GM19240 (cell line): Measurements from ENCODE around the gene UQCR10.
A peak's percentile ranks its signal among the peaks of the same experiment; 100 is the strongest.

Source experiments
- DNase-seq: peaks from one replicate; pipeline ENCODE4 v3.0.0; 2011; ENCODE audit warnings: low spot score; ENCODE audit not compliant: insufficient read length

UQCR10 gene

DNA sequence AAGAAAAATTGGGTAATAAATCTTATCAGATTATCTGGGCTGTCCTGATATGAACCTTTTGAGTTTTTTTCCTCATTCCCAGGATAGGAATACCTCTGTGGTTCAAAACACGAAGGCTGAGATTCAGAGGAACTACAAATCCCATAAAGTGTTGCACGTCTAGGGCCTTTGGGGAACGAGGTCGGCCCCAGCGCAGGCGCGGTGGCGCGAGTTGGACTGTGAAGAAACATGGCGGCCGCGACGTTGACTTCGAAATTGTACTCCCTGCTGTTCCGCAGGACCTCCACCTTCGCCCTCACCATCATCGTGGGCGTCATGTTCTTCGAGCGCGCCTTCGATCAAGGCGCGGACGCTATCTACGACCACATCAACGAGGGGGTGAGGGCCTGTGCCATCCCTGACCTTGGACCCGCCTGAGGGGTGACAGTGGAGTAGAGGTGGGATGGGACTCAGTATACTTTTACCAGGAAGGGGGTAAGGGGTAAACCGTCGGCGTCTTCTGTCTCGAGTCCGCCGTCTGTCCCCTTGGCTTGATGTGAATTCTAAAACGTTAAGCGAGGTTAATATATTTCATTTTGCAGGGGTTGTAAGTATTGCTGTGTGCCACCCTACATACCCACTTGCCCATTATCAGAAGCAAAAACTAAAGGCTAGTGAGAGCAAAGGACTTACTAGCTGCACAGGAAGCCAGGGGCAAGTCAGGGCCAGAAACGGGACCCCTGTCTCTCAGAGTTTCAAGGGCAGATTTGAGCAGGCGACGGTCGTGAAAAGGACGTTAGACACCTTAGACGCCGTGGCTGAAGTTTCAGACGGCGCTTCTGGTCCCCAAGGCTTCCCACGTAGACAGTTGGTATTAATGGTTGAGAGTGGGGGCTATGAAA lies at the start of gene UQCR10:
Gene UQCR10, plus strand, starts transcription at position 199 of the 881 bp plus-strand sequence. Its CDS starts 30 bp downstream, at position 229.
- DNase-seq = peak; percentile 95

DNA sequence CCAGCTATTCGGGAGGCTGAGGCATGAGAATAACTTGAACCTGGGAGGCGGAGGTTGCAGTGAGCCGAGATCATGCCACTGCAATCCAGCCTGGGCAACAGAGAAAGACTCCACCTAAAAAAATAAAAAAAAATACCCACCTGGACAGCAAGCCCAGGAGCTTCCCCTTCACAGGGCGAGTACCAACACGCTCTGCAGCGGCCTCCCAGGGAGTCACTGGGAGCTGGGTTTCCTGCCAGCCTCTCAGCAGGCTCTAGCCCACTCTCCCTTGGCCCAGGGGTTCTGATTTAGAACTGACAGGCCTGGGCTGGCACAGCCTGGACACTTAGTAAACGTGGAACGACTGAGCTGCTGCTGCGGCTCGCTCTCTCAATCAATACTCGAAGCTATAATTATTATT lies 49.4 kb upstream of the UQCR10 start:
- no peak for DNase-seq

DNA sequence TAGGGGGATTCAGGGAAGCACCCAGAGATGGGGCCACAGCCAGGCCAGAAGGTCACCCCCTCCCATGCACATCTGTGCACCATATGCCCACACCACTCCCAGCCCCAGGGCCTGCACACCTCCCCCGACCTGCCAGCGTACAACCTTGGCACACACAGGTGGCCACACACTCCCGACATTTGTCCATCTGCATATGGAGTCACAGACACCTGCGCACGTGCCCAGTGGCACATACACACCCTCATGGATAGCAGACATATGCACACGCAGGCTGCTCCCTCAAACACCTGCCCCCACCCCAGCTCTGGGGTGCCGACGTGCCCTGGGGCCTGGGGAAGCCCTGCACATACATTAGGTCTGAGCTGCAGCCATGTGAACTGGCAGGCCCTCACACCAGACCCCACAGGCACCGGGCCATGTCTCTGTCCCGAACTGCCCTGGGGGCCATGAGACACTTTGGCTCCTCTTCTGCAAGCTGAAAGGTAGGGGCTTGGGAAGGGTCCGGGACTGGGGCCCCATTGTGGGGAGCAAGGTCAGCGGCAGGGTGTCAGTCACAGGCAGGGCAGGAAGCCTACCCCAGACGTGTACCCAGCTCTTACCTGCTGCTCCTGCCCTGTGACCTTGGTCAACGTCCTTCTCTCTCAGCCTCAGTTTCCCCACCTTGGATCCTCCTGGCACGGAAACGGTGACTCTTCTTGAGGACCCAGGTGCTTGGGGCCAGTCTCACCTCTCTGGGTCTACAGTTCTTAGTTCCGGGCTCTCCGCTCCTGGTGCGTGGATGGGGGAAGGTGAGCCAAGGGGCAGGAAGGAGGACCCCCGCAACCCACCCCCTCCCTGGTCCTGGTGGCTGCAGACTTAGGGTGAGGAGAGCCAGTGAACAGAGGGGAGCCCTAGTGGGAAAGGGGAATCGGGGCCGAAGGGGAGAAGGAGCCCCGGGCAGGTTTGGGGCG lies 47.9 kb upstream of the UQCR10 start:
- no peak for DNase-seq

DNA sequence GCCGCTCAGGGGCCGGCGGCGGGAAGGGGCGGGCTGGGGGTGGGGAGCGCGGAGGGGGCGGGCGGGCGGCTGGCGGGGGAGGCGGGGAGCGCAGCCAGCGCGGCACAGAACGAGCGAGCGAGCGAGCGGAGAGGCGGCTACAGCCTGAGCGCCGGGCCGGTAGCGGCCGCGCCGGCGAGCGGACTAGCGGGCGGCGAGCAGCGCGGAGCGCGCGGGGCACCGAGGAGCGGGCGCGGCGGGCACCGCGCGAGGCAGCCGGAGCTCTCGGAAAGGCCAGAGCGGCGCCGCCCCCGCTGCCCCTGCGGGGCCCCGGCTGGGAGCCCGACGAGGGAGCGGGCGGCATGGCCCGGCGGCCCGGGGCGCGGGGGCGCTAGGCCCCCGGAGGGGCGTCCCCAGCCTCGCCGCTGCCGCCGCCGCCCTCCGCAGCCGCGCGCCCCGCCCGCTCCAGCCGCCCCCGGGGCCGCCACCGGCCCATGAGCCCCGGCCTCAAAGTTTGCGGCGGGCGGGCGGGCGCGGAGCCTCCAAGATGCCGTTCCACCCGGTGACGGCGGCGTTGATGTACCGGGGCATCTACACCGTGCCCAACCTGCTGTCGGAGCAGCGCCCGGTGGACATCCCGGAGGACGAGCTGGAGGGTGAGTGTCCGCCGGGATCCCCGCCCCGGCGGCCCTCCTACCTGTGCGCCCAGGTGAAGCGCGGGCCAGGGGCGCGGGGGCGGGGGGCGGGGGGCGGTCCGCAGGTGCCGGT lies 47.1 kb upstream of the UQCR10 start, which contains the start of gene CABP7:
Gene CABP7, plus strand, starts transcription at position 105 of the 747 bp plus-strand sequence. Its CDS starts 422 bp downstream, at position 527.
- no peak for DNase-seq

DNA sequence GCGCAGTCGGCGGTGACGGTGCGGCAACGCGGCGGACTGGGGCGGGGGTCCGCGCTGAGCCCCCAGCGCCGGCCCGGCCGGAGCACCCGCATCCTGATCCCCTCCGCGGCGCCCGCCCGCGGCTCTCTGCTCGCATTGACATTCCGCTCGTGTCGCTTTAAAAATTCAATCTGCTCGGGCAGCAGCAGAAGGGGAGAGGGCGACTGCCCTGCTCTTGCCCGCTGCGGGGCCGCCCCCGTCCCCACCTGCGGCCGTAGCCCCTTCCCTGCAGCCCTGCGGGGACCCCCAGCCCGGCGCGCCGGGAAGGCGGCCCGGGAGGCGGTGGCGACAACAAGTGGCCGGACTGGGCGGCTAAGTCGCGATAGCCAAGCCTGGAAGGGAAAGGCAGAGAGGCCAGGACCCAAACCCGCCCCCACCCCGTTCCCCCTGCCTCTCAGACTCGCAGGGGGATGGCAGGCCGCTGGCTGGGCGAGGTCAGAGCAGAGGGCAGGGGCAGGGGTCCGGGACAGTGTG lies 46.3 kb upstream of the UQCR10 start:
- DNase-seq = no peak

DNA sequence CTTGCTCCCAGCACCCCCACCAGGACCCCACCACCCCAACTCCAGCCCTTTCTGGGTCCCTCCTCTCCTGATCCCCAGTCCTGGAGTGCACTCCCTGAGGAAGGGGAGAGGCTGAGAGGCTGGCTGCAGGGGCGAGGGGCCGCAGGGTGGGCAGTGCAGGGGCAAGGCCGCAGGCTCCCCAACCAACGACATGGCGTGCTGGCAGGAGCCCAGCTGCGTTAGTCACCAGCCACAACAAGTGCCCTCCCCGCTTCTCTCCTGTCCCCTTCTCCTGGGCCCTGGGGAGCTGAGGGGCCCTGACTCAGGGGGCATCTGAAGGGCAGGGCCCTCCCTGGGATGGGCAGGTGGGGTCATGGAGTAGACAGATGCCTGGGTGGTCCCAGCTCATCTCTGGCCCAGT lies 45.0 kb upstream of the UQCR10 start:
- DNase-seq = no peak

DNA sequence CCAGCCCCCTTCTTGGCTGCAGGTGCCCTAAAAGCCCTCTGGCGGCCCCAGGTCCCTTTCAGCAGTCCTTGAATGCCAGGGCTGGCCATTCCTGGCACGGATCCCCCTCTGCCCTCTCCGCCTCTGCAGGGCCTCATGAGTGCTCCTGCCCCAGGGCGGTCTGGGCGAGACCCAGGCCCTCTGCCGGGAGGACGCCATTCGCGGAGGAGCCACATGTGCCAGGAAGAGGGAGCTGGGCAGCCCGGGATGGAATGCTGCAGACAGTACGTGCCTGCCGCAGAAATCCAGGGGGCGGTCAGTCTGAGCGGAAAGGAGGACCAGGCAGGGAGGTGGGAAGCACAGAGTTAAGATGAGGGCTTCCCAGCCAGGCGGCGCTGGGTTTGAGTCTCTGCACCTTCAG lies 44.6 kb upstream of the UQCR10 start:
- DNase-seq = no peak

DNA sequence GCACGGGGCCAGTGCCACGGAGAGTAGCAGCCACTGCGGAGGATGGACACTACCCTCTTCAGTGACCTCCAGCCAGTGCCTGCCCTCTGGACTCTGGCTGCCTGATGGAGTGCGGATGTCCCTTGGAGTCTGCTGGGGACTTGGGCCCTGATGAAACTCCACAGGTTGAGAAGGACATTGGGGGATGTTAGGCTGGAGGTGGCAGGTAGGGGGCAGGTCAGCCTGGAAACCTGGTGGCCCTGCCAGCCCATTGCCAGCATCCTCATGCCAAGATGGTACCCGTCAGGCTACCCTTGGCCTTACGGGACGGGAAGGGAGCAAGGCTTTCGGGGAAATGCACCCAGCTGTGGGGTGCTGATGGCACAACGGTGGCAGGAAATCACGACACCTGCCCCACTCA lies 43.4 kb upstream of the UQCR10 start:
- DNase-seq = no peak

DNA sequence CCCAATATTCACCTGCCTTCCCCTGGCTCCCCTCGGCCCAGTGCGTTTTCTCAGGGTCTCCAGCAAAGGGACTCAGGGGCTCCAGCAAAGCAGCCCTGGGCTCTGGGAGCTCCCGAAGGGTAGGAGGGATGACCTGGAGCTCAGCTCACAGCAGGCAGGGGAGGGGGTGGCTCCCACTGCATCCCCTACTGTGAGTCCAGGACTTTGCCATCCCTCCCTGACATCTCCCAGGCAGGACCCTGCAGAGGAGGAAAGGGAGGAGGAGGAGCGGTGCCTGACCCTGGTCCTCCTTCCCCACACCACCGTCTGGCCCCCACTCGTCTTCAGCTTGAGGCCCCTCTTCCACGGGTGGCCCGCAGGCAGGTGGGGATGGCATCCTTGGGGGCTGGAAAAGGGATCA lies 42.3 kb upstream of the UQCR10 start:
- no peak for DNase-seq

DNA sequence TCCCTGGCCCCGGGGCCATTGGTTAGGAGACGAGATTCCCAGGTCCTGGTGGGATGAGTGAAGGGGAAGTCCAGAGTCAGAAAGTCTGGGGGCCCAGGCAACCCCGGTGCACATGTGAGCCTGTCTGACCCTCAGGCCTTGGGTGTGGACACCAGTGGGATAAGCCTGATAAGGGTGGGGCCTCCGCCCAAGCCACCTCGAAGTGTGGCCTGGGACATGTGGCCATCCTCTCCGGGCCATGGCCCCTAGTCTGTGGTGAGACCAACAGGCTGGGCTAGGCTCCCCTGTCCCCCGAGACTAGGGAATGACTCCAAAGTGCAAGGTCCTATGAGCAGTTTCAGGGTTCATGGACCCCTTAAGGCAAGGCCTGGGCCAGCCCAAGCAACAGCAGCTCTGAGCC lies 41.1 kb upstream of the UQCR10 start:
- DNase-seq = no peak

DNA sequence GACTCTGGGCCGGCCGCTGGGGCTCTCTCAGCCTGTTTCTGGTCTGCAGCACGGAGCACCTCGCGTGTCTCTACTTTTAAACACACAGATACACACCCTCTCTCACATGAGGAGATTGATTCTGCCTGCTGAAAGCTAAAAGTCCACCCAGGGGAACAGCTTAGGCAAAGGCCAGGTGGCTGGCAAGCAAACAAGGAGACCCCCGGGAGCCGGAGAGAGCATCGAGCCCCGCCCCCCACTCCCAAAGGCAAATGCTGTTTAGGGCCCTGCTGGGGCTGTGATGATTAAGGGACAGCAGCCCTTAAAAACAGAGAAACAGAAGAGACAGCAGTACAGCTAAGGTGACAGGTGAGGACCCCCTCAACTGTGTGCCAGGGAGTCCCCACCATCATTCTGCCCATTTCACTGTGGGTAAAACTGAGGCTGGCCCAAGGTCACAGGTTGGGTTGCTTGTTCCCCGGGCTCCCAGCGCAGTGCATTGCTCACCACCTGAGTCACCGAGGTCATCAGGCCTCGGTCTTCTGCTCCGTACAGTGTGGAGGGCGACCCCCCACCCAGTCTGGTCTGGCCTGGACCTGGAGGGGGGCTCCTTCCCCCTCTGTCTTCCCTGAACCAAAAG lies 40.5 kb upstream of the UQCR10 start:
- DNase-seq = no peak

DNA sequence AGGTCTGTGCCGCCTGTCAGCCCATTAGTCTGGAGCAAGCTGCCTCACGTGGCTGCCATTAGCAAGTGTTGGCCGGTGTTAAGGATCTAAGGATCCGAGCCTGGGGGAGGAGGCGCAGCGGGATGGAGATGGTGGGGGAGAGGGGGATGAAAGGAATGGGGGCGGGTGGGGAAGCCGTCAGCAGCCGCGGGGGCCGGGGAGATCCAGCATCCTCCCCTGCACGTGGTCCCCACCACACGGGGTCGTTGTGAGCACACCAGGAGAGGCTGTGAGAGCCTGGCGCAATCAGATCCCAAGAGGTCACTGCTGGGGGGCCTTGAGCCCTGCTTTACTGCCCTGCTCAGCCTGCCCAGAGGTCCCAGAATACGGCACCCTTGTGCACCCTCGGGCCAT lies 40.0 kb upstream of the UQCR10 start:
- DNase-seq = no peak

DNA sequence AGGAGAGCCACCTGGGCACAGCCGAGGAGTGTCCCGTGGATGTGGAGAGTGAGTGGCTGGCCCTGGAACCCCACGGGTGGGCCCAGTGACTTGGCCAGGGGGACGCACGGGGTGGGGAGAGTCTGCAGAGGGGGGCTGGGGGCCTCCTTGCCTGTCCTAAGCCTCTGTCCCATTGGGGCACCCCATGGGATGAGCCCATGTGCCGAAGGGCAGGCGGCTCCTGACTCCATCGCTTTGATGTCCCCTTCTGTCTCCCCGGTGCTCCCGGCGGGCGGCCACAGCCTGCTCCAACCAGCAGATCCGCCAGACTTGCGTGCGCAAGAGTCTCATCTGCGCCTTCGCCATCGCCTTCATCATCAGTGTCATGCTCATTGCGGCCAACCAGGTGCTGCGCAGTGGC lies 38.0 kb upstream of the UQCR10 start:
- DNase-seq = no peak

DNA sequence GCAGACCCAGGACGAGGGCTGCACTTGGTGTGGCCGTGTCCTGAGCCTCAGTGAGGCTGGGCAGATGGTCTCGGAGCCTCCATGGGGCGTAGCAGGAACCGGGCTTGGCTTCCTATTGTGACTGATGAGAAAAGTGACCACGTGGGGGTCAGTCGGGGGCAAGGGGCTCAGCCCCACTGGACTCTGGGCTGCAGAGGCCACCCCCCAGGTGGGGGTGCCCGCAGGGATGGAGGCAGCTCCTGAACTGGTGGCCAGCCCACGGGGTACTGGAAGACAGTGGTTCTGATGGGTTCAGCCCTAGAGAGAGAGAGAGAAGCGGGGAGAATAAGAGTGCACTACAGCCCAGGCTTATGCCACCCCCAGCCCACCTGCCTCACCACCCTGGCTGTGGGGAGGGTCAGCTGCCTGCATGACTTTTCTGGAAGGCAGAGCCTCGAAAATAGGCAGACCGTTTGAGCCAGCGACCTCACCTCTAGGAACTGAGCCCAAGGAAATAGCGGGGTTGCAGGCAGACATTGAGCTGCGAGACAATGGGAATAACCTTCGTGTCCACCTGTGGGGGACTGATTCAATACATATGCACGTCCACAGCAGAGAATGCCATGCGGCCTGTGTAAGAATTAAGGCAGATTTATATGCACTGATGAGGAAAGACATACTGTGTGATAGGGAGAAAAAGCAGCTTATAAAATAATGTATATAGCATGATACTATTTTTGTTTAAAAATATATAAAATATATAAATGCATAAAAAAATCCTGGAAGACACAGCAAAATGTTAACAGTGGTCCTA lies 35.9 kb upstream of the UQCR10 start:
- no peak for DNase-seq

DNA sequence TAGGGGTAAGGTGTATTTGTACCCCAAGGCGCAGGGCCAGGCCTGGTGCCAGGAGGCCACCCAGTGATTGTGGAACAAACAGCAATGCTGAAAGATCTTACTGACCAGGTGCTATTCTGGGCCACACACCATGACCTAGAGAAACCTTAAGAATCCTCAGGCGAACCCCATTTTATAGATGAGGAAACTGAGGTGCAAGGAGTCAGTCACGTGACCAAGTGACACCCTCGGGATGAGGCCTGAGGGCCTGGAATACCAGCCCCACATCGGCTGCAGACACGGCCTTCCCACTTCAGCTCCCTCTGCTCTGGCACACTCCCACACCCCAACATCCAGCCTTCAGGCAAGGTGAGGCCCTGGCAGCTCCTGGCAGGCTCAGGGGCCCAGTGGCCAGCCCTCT lies 34.3 kb upstream of the UQCR10 start:
- DNase-seq = no peak

DNA sequence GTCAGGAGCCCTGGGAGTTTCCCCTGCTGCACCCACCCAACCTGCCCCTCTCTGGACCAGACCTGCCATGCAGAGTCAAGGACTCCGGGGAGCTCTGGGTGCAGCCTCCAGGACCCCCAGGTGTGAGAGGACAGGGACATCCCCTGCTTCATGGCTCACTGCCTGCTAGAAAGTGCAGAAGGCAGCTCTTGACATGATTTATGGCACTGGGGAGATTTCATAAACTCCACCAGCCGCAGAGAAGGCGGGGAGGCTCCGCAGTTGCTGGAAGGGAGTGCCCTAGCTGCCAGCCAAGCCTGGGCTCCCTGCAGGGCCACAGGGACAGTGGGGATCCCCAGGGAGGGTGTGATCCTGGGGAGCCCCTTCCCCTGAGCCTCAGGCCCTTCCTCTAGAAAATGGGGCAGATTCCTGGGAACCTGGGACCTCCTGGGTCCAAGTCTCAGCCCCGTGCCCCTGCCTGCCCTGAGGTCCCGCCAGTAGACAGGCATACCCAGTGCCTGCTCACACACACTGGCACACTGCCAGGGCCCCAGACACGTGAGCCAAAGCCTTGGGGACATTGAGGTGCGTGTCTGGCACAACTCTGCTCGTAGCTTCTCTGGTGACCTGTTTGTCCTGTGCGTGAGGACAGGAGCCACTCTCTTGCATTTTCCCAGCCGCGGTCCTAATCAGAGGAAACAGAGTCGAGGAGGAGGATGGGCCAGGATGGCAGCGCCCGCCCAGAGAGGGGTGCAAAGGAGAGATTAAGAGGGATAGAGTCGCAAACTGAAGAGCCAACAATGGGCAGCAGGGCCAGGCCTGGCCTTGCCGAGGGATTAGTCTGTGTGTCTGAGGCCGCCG lies 33.6 kb upstream of the UQCR10 start:
- DNase-seq = no peak

DNA sequence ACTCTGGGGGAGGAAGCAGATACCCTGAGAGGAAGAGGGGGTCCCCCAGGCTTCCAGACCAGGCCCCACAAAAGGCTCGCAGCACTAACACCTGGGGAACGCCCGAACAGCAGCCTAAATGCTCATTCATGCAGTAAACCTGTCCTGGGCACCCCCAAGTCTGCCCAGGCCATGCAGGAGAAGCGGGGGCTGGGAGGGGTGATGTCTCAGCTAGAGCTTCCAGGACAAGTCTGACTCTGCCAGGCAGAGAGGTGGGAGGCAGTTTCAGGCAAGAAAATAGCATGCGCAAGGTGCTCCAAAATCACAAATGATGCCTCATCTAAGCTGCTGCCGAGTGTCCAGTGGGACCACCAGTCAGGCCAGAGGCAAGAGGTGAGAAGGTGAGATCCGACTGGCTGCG lies 32.8 kb upstream of the UQCR10 start:
- DNase-seq = no peak

DNA sequence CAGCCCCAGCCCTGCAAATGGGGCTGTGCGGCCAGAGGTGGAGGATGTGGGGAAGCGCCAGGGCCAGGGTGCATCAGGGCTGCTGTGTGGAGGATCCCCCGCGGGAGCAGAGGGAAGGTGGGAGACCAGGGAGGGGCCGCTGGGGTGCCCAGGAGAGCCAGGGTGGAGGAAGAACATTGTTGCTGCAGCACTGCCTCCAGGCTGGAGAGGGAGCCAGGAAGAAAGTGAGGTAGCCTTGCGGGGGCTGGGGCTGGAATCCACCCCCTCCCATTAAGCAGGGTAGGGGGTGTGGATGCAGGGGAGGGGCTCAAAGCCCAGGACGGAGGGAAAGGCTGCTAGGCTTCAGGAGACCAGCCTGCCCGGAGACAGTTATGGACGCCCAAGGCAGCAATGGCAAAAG lies 32.3 kb upstream of the UQCR10 start:
- DNase-seq = no peak

DNA sequence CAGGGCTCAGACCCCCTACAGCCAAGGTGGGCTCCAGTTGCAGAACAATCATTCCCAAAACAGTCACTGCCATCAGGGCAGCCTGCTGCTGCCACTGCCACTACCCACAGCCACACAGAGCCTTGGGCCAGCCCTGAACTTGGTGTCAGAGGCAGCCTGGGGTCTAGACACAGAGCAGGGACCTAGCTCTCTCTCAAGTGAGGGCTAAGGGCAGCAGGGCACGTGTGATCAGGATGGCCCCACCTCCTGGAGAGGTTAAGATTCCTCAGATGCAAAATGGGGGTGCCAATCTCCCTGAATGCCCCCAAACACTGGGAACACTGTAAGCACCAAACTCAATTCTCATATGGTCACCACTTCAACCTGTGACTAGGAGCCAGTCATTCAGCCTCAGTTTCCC lies 31.8 kb upstream of the UQCR10 start:
- DNase-seq = no peak
